Activated T-cell treated with anti-CD3 and anti-CD28 coated beads, Interleukin-2, amount 50 U/mL, for 1 hour (primary cell): ENCODE data around the gene EPB41.
"Not testable (repeated sequence)": the region's sequence is repeated elsewhere in the genome, so short reads cannot be mapped to it uniquely, and the experiment has no call there.

Experiments used
- DNase-seq: peaks from one replicate; pipeline ENCODE4 v3.0.0-alpha.2; 2020

EPB41 gene

GRCh38 chr1:29145739-29146437, 231.5 kb downstream of the EPB41 start:
- no peak for DNase-seq

- no peak for DNase-seq
Measured at GRCh38 chr1:29148656-29149491, 234.5 kb downstream of the EPB41 start.

- DNase-seq, result not testable (repeated sequence)
Measured at GRCh38 chr1:29150346-29150745, 236.0 kb downstream of the EPB41 start.

- DNase-seq, result no peak
Measured at GRCh38 chr1:29152046-29152805, 237.9 kb downstream of the EPB41 start.

- no peak for DNase-seq
Measured at GRCh38 chr1:29156543-29157268, 242.3 kb downstream of the EPB41 start.

- no peak for DNase-seq
Measured at GRCh38 chr1:29157269-29157601, 242.9 kb downstream of the EPB41 start.

GRCh38 chr1:29159773-29160172, 245.4 kb downstream of the EPB41 start:
- no peak for DNase-seq

- DNase-seq, result no peak
Measured at GRCh38 chr1:29162025-29162424, 247.7 kb downstream of the EPB41 start.

- DNase-seq, result no peak
Measured at GRCh38 chr1:29162476-29163138, 248.2 kb downstream of the EPB41 start.

GRCh38 chr1:29164588-29164987, 250.2 kb downstream of the EPB41 start:
- DNase-seq, result no peak

- DNase-seq, result no peak
Measured at GRCh38 chr1:29166291-29166878, 252.0 kb downstream of the EPB41 start.

GRCh38 chr1:29167904-29168303, 253.5 kb downstream of the EPB41 start:
- DNase-seq, result no peak
